K562 (cell line): ENCODE measurements around the gene DTX4. TPM values are rescaled to one million over a fixed set of nuclear protein-coding genes. Genes with fewer than 3 reads are reported as not detected.

ENCODE experiments used
- E2F4 ChIP-seq: sonication (generic); formaldehyde crosslinking; IDR thresholded peaks from 2 replicates; pipeline ENCODE4 v1.8.0; 2022; ENCODE audit warnings: mild to moderate bottlenecking, low read depth, missing genetic modification reagents
- FOXM1 ChIP-seq, 2 experiments: fragments of 450-650 bp in 1 of 2; sonication (generic) in 1 of 2; formaldehyde crosslinking in 1 of 2; IDR thresholded peaks; 2 replicates each; pipeline versions ENCODE4 v1.6.1 to v1.9.0; 2017 to 2022; ENCODE audit warnings: low read depth in 2 of 2, mild to moderate bottlenecking in 2 of 2, missing genetic modification reagents in 1 of 2, moderate library complexity in 1 of 2
- GABPA ChIP-seq: fragments of 200-800 bp; sonication (Bioruptor generic); conservative IDR thresholded peaks from 2 replicates; pipeline ENCODE4 v1.6.1; 2016; ENCODE audit warnings: low read depth, missing genetic modification characterization, missing compliant biosample characterization
- GABPB1 ChIP-seq: sonication (generic); formaldehyde crosslinking; IDR thresholded peaks from 2 replicates; pipeline ENCODE4 v1.8.0; 2022; ENCODE audit warnings: mild to moderate bottlenecking, missing genetic modification reagents
- IRF2 ChIP-seq: sonication (generic); formaldehyde crosslinking; IDR thresholded peaks from 2 replicates; pipeline ENCODE4 v1.8.1; 2022; ENCODE audit warnings: mild to moderate bottlenecking, missing genetic modification reagents
- MAZ ChIP-seq, 2 experiments: fragments of 450-650 bp in 1 of 2; sonication (generic) in 1 of 2; formaldehyde crosslinking; IDR thresholded peaks in 1 of 2; conservative IDR thresholded peaks in 1 of 2; 2 replicates each; pipeline versions ENCODE4 v1.4.0 to v1.5.0; 2020; ENCODE audit warnings: mild to moderate bottlenecking in 1 of 2, missing genetic modification reagents in 1 of 2
- MTA3 ChIP-seq: fragments of 450-650 bp; formaldehyde crosslinking; IDR thresholded peaks from 2 replicates; pipeline ENCODE4 v1.6.1; 2017; ENCODE audit warnings: mild to moderate bottlenecking, borderline replicate concordance
- PRPF4 ChIP-seq: fragments of 200-400 bp; formaldehyde crosslinking; IDR thresholded peaks from one replicate; pipeline ENCODE4 v1.6.1; 2017; ENCODE audit warnings: low read length, low read depth, mild to moderate bottlenecking; ENCODE audit not compliant: insufficient read depth, poor library complexity, severe bottlenecking
- RAD21 ChIP-seq, 2 experiments: fragments of 250-450 bp in 1 of 2; fragments of 450-650 bp in 1 of 2; sonication (Bioruptor Pico) in 1 of 2; formaldehyde crosslinking in 1 of 2; IDR thresholded peaks in 1 of 2; conservative IDR thresholded peaks in 1 of 2; 2 replicates each; pipeline versions ENCODE4 v1.4.0 to v1.8.0; 2020 to 2022; ENCODE audit warnings: mild to moderate bottlenecking in 2 of 2, moderate library complexity in 1 of 2
- TBL1XR1 ChIP-seq, 2 experiments: IDR thresholded peaks; 2 replicates each; pipeline ENCODE4 v1.6.1; 2012; ENCODE audit warnings: improper control_type of control experiment in 2 of 2, low read length in 2 of 2, mild to moderate bottlenecking in 1 of 2
- TGIF2 ChIP-seq: sonication (generic); formaldehyde crosslinking; IDR thresholded peaks from 2 replicates; pipeline ENCODE4 v1.8.1; 2022; ENCODE audit warnings: mild to moderate bottlenecking, missing genetic modification reagents, moderate library complexity
- TRIM24 ChIP-seq, 2 experiments: fragments of 450-650 bp; IDR thresholded peaks; 2 replicates each; pipeline ENCODE4 v1.6.1; 2016
- ZBED1 ChIP-seq: IDR thresholded peaks from 2 replicates; pipeline ENCODE4 v1.6.1; 2014
- ZNF12 ChIP-seq: sonication (generic); formaldehyde crosslinking; IDR thresholded peaks from 2 replicates; pipeline ENCODE4 v1.4.0; 2020; ENCODE audit warnings: mild to moderate bottlenecking, missing genetic modification reagents
- ZNF140 ChIP-seq: fragments of 250-450 bp; sonication (Bioruptor Pico); IDR thresholded peaks from 2 replicates; pipeline ENCODE4 v1.8.0; 2021; ENCODE audit warnings: moderate library complexity, mild to moderate bottlenecking, inconsistent platforms
- ZNF24 ChIP-seq: fragments of 450-650 bp; IDR thresholded peaks from 2 replicates; pipeline ENCODE4 v1.6.1; 2016
- ZNF511 ChIP-seq: sonication (generic); formaldehyde crosslinking; IDR thresholded peaks from 2 replicates; pipeline ENCODE4 v1.8.0; 2022; ENCODE audit warnings: mild to moderate bottlenecking, missing genetic modification reagents
- polyA plus RNA-seq, 8 experiments: library from polyadenylated mRNA; depleted of rRNA in 4 of 8; stranded (reverse) in 5 of 8; unstranded in 3 of 8; fragments of >200 nt; fragmentation: Nextera tagmentation in 2 of 8; fragmentation: Illumina TruSeq in 1 of 8; extraction: Ambion mirVana in 2 of 8; extraction: Trizol in 1 of 8; gene quantifications; 2 replicates each; pipeline versions ENCODE4 v1.2.1 to v1.2.3, GENCODE V29; 2011 to 2014; ENCODE audit warnings: inconsistent platforms in 1 of 8, missing spikeins in 1 of 8
- total RNA-seq, 7 experiments: library from RNA; depleted of rRNA in 6 of 7; stranded (reverse); fragments of >200 nt in 6 of 7; fragmentation: Illumina TruSeq in 2 of 7; extraction: Trizol in 2 of 7; gene quantifications; 2 replicates each; pipeline versions ENCODE4 v1.2.1 to v1.2.3, GENCODE V29; 2011 to 2021; ENCODE audit warnings: low replicate concordance in 1 of 7
- TF ChIP-seq, protein P1 (sequence below): fragments of 450-650 bp; IDR thresholded peaks from 2 replicates; pipeline ENCODE4 v1.6.1; 2016; ENCODE audit warnings: borderline replicate concordance
- TF ChIP-seq, protein P2 (sequence below), 2 experiments: fragments of 200-800 bp in 1 of 2; sonication (Bioruptor generic) in 1 of 2; sonication (generic) in 1 of 2; formaldehyde crosslinking in 1 of 2; IDR thresholded peaks in 1 of 2; conservative IDR thresholded peaks in 1 of 2; 2 replicates each; pipeline versions ENCODE4 v1.5.0 to v1.6.1; 2016 to 2020; ENCODE audit warnings: missing compliant biosample characterization in 1 of 2, missing genetic modification characterization in 1 of 2, missing genetic modification reagents in 1 of 2
- TF ChIP-seq, protein P3 (sequence below): fragments of 250-450 bp; sonication (Bioruptor Pico); IDR thresholded peaks from 2 replicates; pipeline ENCODE4 v1.8.0; 2022; ENCODE audit warnings: moderate library complexity, mild to moderate bottlenecking, inconsistent platforms

The DTX4 gene
- total and polyA plus RNA-seq, 9 of the 15 experiments (the other 6 are each of a cell fraction or from before 2014, with no cell fraction given) = 0.03 to 0.47 (median 0.04) TPM; not detected in 4

GRCh38 chr11:59144579-59145345 lies 27.2 kb upstream of the DTX4 start (continued):
- TF ChIP-seq, protein P1, sequence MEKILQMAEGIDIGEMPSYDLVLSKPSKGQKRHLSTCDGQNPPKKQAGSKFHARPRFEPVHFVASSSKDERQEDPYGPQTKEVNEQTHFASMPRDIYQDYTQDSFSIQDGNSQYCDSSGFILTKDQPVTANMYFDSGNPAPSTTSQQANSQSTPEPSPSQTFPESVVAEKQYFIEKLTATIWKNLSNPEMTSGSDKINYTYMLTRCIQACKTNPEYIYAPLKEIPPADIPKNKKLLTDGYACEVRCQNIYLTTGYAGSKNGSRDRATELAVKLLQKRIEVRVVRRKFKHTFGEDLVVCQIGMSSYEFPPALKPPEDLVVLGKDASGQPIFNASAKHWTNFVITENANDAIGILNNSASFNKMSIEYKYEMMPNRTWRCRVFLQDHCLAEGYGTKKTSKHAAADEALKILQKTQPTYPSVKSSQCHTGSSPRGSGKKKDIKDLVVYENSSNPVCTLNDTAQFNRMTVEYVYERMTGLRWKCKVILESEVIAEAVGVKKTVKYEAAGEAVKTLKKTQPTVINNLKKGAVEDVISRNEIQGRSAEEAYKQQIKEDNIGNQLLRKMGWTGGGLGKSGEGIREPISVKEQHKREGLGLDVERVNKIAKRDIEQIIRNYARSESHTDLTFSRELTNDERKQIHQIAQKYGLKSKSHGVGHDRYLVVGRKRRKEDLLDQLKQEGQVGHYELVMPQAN = no peak; the same call in 1 of the 2 replicates
- TF ChIP-seq RAD21 (CRISPR knock-in tag; conservative IDR thresholded peaks at IDR 0.05 in 1 of 2, IDR thresholded peaks at IDR 0.05 in 1 of 2) (no peak), PRPF4 (no peak), ZBED1 (0 out of 2 replicates have a peak, but pooled peaks have one; percentile 53), ZNF24 (peak; percentile 60; the same call in 1 of the 2 replicates), TBL1XR1 (IDR thresholded peaks at IDR 0.05; ENCODE audit: low read length in 2 of 2) (no peak), GABPB1 (CRISPR knock-in tag) (peak; percentile 90), TGIF2 (CRISPR knock-in tag) (peak; percentile 93; the same call in 1 of the 2 replicates), GABPA (tag) (peak; percentile 80), TRIM24 (IDR thresholded peaks at IDR 0.05) (peak; percentile 85 to 90), ZNF12 (CRISPR knock-in tag) (peak; percentile 87), ZNF140 (CRISPR knock-in tag) (no peak), MAZ (CRISPR knock-in tag; conservative IDR thresholded peaks at IDR 0.05 in 1 of 2, IDR thresholded peaks at IDR 0.05 in 1 of 2) (peak; percentile 56 to 94; a peak in 3 of 4 replicates), E2F4 (CRISPR knock-in tag) (peak; percentile 99), ZNF511 (peak; percentile 99), MTA3 (peak; percentile 80; the same call in 1 of the 2 replicates), IRF2 (CRISPR knock-in tag) (peak; percentile 94), FOXM1 (IDR thresholded peaks at IDR 0.05; ENCODE audit: low read depth) (peak; percentile 94), FOXM1 (CRISPR knock-in tag; IDR thresholded peaks at IDR 0.05; ENCODE audit: low read depth) (peak; percentile 99)
- TF ChIP-seq, protein P2, sequence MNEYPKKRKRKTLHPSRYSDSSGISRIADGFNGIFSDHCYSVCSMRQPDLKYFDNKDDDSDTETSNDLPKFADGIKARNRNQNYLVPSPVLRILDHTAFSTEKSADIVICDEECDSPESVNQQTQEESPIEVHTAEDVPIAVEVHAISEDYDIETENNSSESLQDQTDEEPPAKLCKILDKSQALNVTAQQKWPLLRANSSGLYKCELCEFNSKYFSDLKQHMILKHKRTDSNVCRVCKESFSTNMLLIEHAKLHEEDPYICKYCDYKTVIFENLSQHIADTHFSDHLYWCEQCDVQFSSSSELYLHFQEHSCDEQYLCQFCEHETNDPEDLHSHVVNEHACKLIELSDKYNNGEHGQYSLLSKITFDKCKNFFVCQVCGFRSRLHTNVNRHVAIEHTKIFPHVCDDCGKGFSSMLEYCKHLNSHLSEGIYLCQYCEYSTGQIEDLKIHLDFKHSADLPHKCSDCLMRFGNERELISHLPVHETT (CRISPR knock-in tag; conservative IDR thresholded peaks at IDR 0.05 in 1 of 2, IDR thresholded peaks at IDR 0.05 in 1 of 2) = peak in 1 of 2 experiments; percentile 56; a peak in 1 of 4 replicates
- TF ChIP-seq, protein P3, sequence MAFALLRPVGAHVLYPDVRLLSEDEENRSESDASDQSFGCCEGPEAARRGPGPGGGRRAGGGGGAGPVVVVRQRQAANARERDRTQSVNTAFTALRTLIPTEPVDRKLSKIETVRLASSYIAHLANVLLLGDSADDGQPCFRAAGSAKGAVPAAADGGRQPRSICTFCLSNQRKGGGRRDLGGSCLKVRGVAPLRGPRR (CRISPR knock-in tag) = no peak
